ENCODE measurements around the gene ATF6B.
"Not testable (repeated sequence)": the region's sequence is repeated elsewhere in the genome, so short reads cannot be mapped to it uniquely, and the experiment has no call there.

Gene ATF6B

GRCh38 chr6:32081168-32081990 lies 46.7 kb downstream of the ATF6B start:
- no peak for DNase-seq (ENCODE audit: low spot score)

GRCh38 chr6:32079566-32080290 lies 48.3 kb downstream of the ATF6B start:
- DNase-seq (ENCODE audit: low spot score): no peak

GRCh38 chr6:32076321-32076809 lies 51.7 kb downstream of the ATF6B start:
- DNase-seq (ENCODE audit: low spot score): no peak

GRCh38 chr6:32075781-32076180 lies 52.3 kb downstream of the ATF6B start:
- no peak for DNase-seq (ENCODE audit: low spot score)

- DNase-seq (ENCODE audit: low spot score): no peak
These were observed 53.0 kb downstream of the ATF6B start for GRCh38 chr6:32074996-32075532.

GRCh38 chr6:32073613-32074012 lies 54.4 kb downstream of the ATF6B start:
- DNase-seq (ENCODE audit: low spot score): no peak

GRCh38 chr6:32073101-32073500 lies 54.9 kb downstream of the ATF6B start:
- DNase-seq (ENCODE audit: low spot score): no peak

GRCh38 chr6:32070814-32071543 lies 57.1 kb downstream of the ATF6B start:
- no peak for DNase-seq (ENCODE audit: low spot score)

GRCh38 chr6:32069878-32070515 lies 58.0 kb downstream of the ATF6B start:
- DNase-seq (ENCODE audit: low spot score): no peak

GRCh38 chr6:32069460-32069859 lies 58.6 kb downstream of the ATF6B start:
- no peak for DNase-seq (ENCODE audit: low spot score)

- DNase-seq (ENCODE audit: low spot score): no peak
These were observed 59.2 kb downstream of the ATF6B start for GRCh38 chr6:32068867-32069266.

GRCh38 chr6:32068315-32068714 lies 59.7 kb downstream of the ATF6B start:
- DNase-seq (ENCODE audit: low spot score): not testable (repeated sequence)

- not testable (repeated sequence) for DNase-seq (ENCODE audit: low spot score)
These were observed 60.5 kb downstream of the ATF6B start for GRCh38 chr6:32067521-32067920.

Data from pons (tissue), 1 donor.